GM20000 (cell line): ENCODE measurements around the gene MPV17.
"Not testable (repeated sequence)": the region's sequence is repeated elsewhere in the genome, so short reads cannot be mapped to it uniquely, and the experiment has no call there.

ENCODE experiments used
- DNase-seq: peaks from one replicate; pipeline ENCODE4 v3.0.0; 2012; ENCODE audit warnings: low spot score
- TF ChIP-seq, protein P1 (sequence below): IDR thresholded peaks from 2 replicates; pipeline ENCODE4 v1.5.1; 2012; ENCODE audit warnings: mild to moderate bottlenecking, control low read depth; ENCODE audit errors: extremely low read depth, missing control alignments

The MPV17 gene

DNA sequence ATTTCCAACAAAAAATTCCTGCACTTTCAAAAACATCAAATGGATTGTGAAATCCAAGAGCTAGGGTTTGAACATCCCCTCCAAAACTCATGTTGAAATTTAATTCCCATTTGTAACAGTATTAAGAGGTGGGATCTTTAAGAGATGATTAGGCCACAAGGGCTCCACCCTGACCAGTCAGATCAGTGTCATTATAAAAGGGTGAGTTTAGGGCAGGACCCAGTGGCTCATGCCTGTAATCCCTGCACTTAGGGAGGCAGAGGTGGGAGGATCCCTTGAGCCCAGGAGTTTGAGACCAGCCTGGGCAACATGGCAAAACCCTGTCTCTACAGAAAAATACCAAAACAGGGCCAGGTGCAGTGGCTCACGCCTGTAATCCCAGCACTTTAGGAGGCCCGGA lies 24.7 kb upstream of the MPV17 start:
- DNase-seq: no peak
- TF ChIP-seq, protein P1, sequence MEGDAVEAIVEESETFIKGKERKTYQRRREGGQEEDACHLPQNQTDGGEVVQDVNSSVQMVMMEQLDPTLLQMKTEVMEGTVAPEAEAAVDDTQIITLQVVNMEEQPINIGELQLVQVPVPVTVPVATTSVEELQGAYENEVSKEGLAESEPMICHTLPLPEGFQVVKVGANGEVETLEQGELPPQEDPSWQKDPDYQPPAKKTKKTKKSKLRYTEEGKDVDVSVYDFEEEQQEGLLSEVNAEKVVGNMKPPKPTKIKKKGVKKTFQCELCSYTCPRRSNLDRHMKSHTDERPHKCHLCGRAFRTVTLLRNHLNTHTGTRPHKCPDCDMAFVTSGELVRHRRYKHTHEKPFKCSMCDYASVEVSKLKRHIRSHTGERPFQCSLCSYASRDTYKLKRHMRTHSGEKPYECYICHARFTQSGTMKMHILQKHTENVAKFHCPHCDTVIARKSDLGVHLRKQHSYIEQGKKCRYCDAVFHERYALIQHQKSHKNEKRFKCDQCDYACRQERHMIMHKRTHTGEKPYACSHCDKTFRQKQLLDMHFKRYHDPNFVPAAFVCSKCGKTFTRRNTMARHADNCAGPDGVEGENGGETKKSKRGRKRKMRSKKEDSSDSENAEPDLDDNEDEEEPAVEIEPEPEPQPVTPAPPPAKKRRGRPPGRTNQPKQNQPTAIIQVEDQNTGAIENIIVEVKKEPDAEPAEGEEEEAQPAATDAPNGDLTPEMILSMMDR: no peak

DNA sequence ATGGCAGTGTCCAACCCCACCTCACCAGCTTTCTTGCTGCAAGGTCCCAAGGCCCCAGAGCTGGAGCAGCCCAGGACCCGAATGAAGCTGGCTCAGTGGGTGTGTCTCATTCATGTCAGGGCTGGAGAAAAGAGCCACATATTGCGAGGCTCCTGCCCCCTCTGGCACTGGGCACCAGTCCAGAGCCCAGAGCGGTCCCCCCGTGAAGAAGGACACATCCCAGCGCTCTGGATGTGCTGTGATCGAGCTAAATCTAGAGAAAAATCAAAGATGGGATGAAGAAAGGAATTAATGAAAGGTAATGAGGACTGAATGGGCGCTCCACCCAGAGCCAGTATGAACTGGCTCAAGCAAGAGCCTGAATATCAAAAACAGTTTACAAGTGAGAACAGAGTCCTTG lies 13.3 kb upstream of the MPV17 start:
- TF ChIP-seq, protein P1: no peak
- no peak for DNase-seq

GRCh38 chr2:27335311-27335710 lies 12.4 kb upstream of the MPV17 start:
- DNase-seq: no peak
- TF ChIP-seq, protein P1: no peak

GRCh38 chr2:27324720-27325119 lies 1.8 kb upstream of the MPV17 start:
- TF ChIP-seq, protein P1: no peak
- DNase-seq: no peak

DNA sequence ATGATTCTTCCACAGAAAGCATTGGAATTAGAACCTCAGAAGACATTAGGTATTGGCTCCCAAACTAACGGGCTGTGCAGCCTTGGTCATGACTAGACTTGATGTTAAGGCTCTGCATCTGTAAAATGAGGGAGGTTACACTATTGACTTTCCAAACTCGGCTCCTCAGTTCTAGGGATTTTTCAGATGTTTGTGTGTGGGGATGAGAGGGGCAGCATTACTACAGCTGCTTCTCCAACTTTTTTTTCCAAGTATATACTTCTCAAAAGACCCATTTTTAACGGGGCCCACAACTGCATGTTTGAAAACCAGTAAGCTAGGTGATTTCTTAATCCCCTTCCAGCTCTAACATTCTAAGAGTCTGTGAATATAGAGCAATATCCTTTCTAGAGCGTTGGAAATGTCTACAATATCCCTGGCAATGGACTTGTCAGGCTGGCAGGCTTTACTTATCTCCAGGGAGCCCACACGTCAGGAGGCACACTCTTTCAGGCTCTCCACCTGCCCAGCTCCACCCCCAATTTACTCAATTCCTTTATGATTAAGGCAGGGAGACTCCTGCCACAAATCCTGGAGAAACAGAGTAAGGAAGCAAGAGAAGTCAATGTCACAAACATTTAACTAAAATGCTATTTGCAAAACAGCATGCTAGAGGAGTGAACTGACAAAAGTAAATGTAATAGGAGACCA lies 844 bp upstream of the MPV17 start:
- TF ChIP-seq, protein P1: no peak
- no peak for DNase-seq

DNA sequence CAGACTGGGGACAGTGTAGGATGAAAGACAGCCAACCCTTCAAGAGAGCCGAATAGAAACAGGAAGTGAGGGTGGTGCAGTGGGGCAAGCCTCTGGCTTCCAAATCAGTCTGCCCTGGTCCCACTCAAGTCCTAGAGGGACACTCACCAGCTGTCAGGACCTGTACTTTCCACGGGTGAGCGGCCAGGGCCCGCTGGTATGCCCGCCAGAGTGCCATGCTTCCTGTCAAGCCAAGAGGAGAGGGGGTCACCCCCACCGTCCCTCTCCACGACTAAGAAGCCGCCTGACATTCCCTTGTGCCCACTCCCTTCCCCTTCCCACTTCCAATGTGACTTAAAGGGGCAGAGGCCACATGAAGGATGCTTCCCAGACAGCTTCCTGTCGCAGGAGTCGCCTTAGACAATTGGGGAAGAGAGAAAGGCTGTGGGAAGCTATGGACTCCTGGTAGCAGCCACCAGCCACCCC lies 564 bp downstream of the MPV17 start:
- no peak for DNase-seq
- TF ChIP-seq, protein P1: no peak

- DNase-seq: no peak
- TF ChIP-seq, protein P1: no peak
Observed at GRCh38 chr2:27320958-27321543, 1.8 kb downstream of the MPV17 start.

DNA sequence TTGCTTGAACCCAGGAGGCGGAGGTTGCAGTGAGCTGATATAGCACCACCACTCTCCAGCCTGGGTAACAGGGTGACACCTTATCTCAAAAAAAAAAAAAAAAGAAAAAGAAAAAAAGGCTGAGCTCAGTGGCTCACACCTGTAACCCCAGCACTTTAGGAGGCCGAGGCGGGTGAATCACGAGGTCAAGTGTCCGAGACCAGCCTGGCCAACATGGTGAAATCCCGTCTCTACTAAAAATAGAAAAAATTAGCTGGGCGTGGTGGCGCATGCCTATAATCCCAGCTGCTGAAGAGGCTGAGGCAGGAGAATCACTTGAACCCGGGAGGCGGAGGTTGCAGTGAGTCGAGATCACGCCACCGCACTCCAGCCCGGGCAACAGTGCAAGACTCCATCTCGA lies 3.1 kb downstream of the MPV17 start:
- not testable (repeated sequence) for DNase-seq
